HEK293 (cell line): ENCODE results near the gene ZFR2.

Experiments used
- CTCF ChIA-PET: fragments of 350-600 bp; formaldehyde crosslinking; extraction: SDS; loops from one replicate; lab custom pipeline; 2021; ENCODE audit warnings: antibody characterized with exemption; lab: Yijun Ruan, JAX
- POLR2A ChIA-PET: fragments of 300-600 bp; formaldehyde crosslinking; extraction: SDS; loops from one replicate; lab custom pipeline; 2020; ENCODE audit warnings: antibody characterized with exemption, inconsistent platforms; lab: Yijun Ruan, JAX
- H3K27ac ChIP-seq: fragments of 200-500 bp; sonication (Bioruptor generic); 2 replicates; pipeline ENCODE4 v1.5.1; 2014; ENCODE audit warnings: low read depth, low read length, control low read depth, inconsistent platforms; ENCODE audit errors: extremely low read depth
- H3K36me3 ChIP-seq, 2 experiments: fragments of 200-500 bp in 1 of 2; sonication (Bioruptor generic) in 1 of 2; 1 replicate in 1 of 2; 2 replicates in 1 of 2; pipeline ENCODE4 v1.5.1; 2014 to 2017; ENCODE audit warnings: inconsistent platforms in 2 of 2, low read length in 2 of 2; ENCODE audit not compliant: control insufficient read depth in 2 of 2, insufficient read depth in 1 of 2
- H3K4me1 ChIP-seq: fragments of 200-500 bp; sonication (Bioruptor generic); 2 replicates; pipeline ENCODE4 v1.5.1; 2014; ENCODE audit warnings: mild to moderate bottlenecking, low read length, inconsistent platforms; ENCODE audit not compliant: control insufficient read depth, insufficient read depth
- H3K4me3 ChIP-seq: 2 replicates; pipeline ENCODE4 v1.5.1; 2011; ENCODE audit warnings: low read depth, mild to moderate bottlenecking, control low read depth, low read length, moderate library complexity
- H3K9me3 ChIP-seq: fragments of 200-500 bp; sonication (Bioruptor generic); 2 replicates; pipeline ENCODE4 v1.5.1; 2014; ENCODE audit warnings: low read depth, low read length, inconsistent platforms; ENCODE audit not compliant: control insufficient read depth, insufficient read depth
- BCL11B ChIP-seq: fragments of 450-650 bp; formaldehyde crosslinking; IDR thresholded peaks from 2 replicates; pipeline ENCODE4 v1.5.1; 2016; ENCODE audit warnings: low read depth, missing biosample characterization, missing genetic modification characterization
- BCL6B ChIP-seq: fragments of 450-650 bp; formaldehyde crosslinking; IDR thresholded peaks from 2 replicates; pipeline ENCODE4 v1.5.1; 2017; ENCODE audit warnings: missing biosample characterization, missing genetic modification characterization
- HIC1 ChIP-seq: fragments of 450-650 bp; formaldehyde crosslinking; IDR thresholded peaks from 2 replicates; pipeline ENCODE4 v1.5.1; 2016; ENCODE audit warnings: missing biosample characterization, missing genetic modification characterization
- KLF16 ChIP-seq: fragments of 450-650 bp; formaldehyde crosslinking; IDR thresholded peaks from 2 replicates; pipeline ENCODE4 v1.5.1; 2017; ENCODE audit warnings: missing biosample characterization, missing genetic modification characterization
- KLF8 ChIP-seq: fragments of 450-650 bp; formaldehyde crosslinking; IDR thresholded peaks from 2 replicates; pipeline ENCODE4 v1.5.1; 2016; ENCODE audit warnings: missing biosample characterization, missing genetic modification characterization
- SETDB1 ChIP-seq: IDR thresholded peaks from one replicate; pipeline ENCODE4 v1.6.1; 2017; ENCODE audit warnings: mild to moderate bottlenecking, low read length, moderate library complexity, mixed read lengths; ENCODE audit not compliant: insufficient read length
- TCF7L2 ChIP-seq: IDR thresholded peaks from 2 replicates; pipeline ENCODE4 v1.6.1; 2011; ENCODE audit warnings: low read depth, mild to moderate bottlenecking, inconsistent platforms, low read length, moderate library complexity, borderline replicate concordance
- YY1 ChIP-seq: fragments of 450-650 bp; formaldehyde crosslinking; IDR thresholded peaks from 2 replicates; pipeline ENCODE4 v1.5.1; 2018; ENCODE audit warnings: missing biosample characterization, missing genetic modification characterization
- YY2 ChIP-seq: fragments of 450-650 bp; formaldehyde crosslinking; IDR thresholded peaks from 2 replicates; pipeline ENCODE4 v1.5.1; 2016; ENCODE audit warnings: missing biosample characterization, missing genetic modification characterization
- ZBTB48 ChIP-seq: fragments of 450-650 bp; formaldehyde crosslinking; IDR thresholded peaks from 2 replicates; pipeline ENCODE4 v1.5.1; 2016; ENCODE audit warnings: missing biosample characterization, missing genetic modification characterization
- ZNF10 ChIP-seq: fragments of 450-650 bp; formaldehyde crosslinking; IDR thresholded peaks from 2 replicates; pipeline ENCODE4 v1.5.1; 2017; ENCODE audit warnings: missing biosample characterization, missing genetic modification characterization
- ZNF114 ChIP-seq: fragments of 450-650 bp; formaldehyde crosslinking; IDR thresholded peaks from 2 replicates; pipeline ENCODE4 v1.5.0; 2017; ENCODE audit warnings: missing biosample characterization, missing genetic modification characterization
- ZNF146 ChIP-seq: fragments of 450-650 bp; formaldehyde crosslinking; IDR thresholded peaks from 2 replicates; pipeline ENCODE4 v1.5.1; 2016; ENCODE audit warnings: missing biosample characterization, missing genetic modification characterization
- ZNF23 ChIP-seq: fragments of 450-650 bp; formaldehyde crosslinking; IDR thresholded peaks from 2 replicates; pipeline ENCODE4 v1.5.1; 2016; ENCODE audit warnings: missing biosample characterization, missing genetic modification characterization, borderline replicate concordance
- ZNF274 ChIP-seq, 2 experiments: fragments of 200-500 bp in 1 of 2; fragments of 450-650 bp in 1 of 2; sonication (Bioruptor generic) in 1 of 2; formaldehyde crosslinking in 1 of 2; IDR thresholded peaks; 2 replicates each; pipeline versions ENCODE4 v1.5.1 to v1.6.1; 2014 to 2016; ENCODE audit warnings: borderline replicate concordance in 1 of 2, inconsistent platforms in 1 of 2, low read length in 1 of 2, missing biosample characterization in 1 of 2, missing genetic modification characterization in 1 of 2
- ZNF341 ChIP-seq: fragments of 450-650 bp; formaldehyde crosslinking; IDR thresholded peaks from 2 replicates; pipeline ENCODE4; 2016; ENCODE audit warnings: low read depth, missing biosample characterization, missing genetic modification characterization
- ZNF473 ChIP-seq: fragments of 450-650 bp; formaldehyde crosslinking; IDR thresholded peaks from 2 replicates; pipeline ENCODE4 v1.5.1; 2017; ENCODE audit warnings: missing biosample characterization, missing genetic modification characterization
- ZNF488 ChIP-seq: fragments of 450-650 bp; formaldehyde crosslinking; IDR thresholded peaks from 2 replicates; pipeline ENCODE4 v1.5.1; 2016; ENCODE audit warnings: missing biosample characterization, missing genetic modification characterization
- ZNF561 ChIP-seq: fragments of 450-650 bp; IDR thresholded peaks from 2 replicates; pipeline ENCODE4 v1.5.1; 2018; ENCODE audit warnings: missing biosample characterization, missing genetic modification characterization, borderline replicate concordance
- ZNF654 ChIP-seq: fragments of 450-650 bp; formaldehyde crosslinking; IDR thresholded peaks from 2 replicates; pipeline ENCODE4 v1.5.1; 2016; ENCODE audit warnings: low read depth, missing biosample characterization, missing genetic modification characterization
- ZNF660 ChIP-seq: fragments of 450-650 bp; IDR thresholded peaks from 2 replicates; pipeline ENCODE4 v1.5.1; 2018; ENCODE audit warnings: missing biosample characterization, mild to moderate bottlenecking, missing genetic modification characterization
- ZSCAN4 ChIP-seq: fragments of 450-650 bp; formaldehyde crosslinking; IDR thresholded peaks from 2 replicates; pipeline ENCODE4 v1.5.1; 2017; ENCODE audit warnings: missing biosample characterization, missing genetic modification characterization
- TF ChIP-seq, protein P1 (sequence below): fragments of 450-650 bp; formaldehyde crosslinking; IDR thresholded peaks from 2 replicates; pipeline ENCODE4 v1.5.1; 2016; ENCODE audit warnings: missing biosample characterization, missing genetic modification characterization

Gene ZFR2

DNA sequence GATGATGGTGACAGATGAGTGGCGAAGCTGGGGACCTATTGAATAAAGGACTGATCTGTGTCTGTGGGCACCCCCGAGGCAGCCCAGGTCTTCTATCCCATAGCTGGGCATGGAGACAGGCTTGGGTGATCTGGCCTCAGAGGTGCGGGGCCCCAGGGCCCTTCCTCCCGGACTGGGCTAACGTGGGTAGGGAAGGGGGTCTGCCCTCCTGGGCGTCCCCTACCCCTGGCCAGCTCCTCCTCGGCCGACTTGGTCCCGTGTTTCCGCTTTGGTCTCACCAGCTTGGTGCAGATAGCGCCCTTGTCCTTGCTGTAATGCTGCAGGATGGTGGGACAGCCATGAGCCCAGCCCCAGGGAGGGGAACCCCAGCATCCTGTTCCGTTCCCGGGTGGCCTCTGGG is 85.9 kb downstream of the ZFR2 start:
- POLR2A ChIA-PET = no interaction called here
- no peak overlapping the region for H3K27ac ChIP-seq
- TF ChIP-seq ZNF561 = no peak
- TF ChIP-seq ZNF654 (tag by site-specific recombination) = no peak
- TF ChIP-seq BCL11B (tag by site-specific recombination) = no peak
- TF ChIP-seq YY1 (tag by site-specific recombination) = no peak
- TF ChIP-seq ZNF146 = no peak
- TF ChIP-seq ZNF274 (IDR thresholded peaks at IDR 0.05; ENCODE audit: low read length) = no peak
- no peak for TF ChIP-seq ZNF274 (tag by site-specific recombination; IDR thresholded peaks at IDR 0.05; ENCODE audit: borderline replicate concordance)
- TF ChIP-seq, all 188 proteins: peak for 0
- CTCF ChIA-PET = interaction anchor here (0.6 to 0.7 kb wide), 2 partner anchors 425 to 623 kb away, joined by 3 read pairs; no protein-coding TSS in a partner anchor
- Histone ChIP-seq H3K4me3 (no peak overlapping the region), H3K9me3 (no peaks in the 10 kb centered on the region), H3K36me3 (no peaks in the 10 kb centered on the region), H3K4me1 (no peaks in the 10 kb centered on the region)

DNA sequence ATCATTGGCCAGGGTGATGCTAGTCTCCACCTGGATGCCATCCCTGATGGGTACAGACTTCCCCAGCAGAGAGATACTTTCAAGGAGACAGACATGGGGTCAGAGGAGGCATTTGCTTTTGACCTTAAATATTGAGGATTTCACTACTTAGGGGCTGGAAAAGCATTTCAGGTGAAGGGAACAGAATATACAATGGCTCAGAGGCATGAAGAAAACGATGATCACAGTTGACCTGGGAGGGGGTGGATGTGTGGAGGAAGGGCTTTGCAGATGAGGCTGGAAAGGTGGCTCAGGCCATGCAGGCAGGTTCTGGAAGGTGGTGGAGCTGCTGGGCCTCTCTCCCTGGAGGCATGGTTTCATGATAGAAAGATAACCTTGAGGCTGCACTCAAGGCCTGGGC is 86.5 kb downstream of the ZFR2 start:
- no peak overlapping the region for H3K27ac ChIP-seq
- H3K4me1 ChIP-seq = no peaks in the 10 kb centered on the region
- H3K36me3 ChIP-seq = no peaks in the 10 kb centered on the region
- peak; percentile 17; the same call in 1 of the 2 replicates for TF ChIP-seq KLF8 (tag by site-specific recombination)
- no peak for TF ChIP-seq HIC1 (tag by site-specific recombination)
- no peak for TF ChIP-seq KLF16
- no peak for TF ChIP-seq ZNF473 (tag by site-specific recombination)
- no peak for TF ChIP-seq ZNF114 (tag by site-specific recombination)
- TF ChIP-seq BCL6B (tag by site-specific recombination) = no peak
- TF ChIP-seq ZBTB48 (tag by site-specific recombination) = no peak
- TF ChIP-seq, protein P1, sequence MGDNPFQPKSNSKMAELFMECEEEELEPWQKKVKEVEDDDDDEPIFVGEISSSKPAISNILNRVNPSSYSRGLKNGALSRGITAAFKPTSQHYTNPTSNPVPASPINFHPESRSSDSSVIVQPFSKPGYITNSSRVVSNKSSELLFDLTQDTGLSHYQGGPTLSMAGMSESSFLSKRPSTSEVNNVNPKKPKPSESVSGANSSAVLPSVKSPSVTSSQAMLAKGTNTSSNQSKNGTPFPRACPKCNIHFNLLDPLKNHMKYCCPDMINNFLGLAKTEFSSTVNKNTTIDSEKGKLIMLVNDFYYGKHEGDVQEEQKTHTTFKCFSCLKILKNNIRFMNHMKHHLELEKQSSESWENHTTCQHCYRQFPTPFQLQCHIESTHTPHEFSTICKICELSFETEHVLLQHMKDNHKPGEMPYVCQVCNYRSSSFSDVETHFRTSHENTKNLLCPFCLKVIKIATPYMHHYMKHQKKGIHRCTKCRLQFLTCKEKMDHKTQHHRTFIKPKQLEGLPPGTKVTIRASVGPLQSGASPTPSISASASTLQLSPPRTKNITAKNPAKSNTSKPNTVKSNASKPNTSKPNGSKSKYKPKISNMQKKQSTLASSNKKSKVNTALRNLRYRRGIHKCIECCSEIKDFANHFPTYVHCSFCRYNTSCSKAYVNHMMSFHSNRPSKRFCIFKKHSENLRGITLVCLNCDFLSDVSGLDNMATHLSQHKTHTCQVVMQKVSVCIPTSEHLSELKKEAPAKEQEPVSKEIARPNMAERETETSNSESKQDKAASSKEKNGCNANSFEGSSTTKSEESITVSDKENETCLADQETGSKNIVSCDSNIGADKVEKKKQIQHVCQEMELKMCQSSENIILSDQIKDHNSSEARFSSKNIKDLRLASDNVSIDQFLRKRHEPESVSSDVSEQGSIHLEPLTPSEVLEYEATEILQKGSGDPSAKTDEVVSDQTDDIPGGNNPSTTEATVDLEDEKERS (tag by site-specific recombination) = 0 out of 2 replicates have a peak, but pooled peaks have one; percentile 17
- TF ChIP-seq, all 188 proteins: peak for 2
- no peak overlapping the region for H3K4me3 ChIP-seq
- ChIA-PET CTCF (interaction anchor here (0.7 kb wide), 1 partner anchor 622 kb away, joined by 3 read pairs; no protein-coding TSS in a partner anchor), POLR2A (no interaction called here)
- no peaks in the 10 kb centered on the region for H3K9me3 ChIP-seq

GRCh38 chr19:3781603-3782002 is 87.2 kb downstream of the ZFR2 start:
- Histone ChIP-seq H3K36me3 (no peaks in the 10 kb centered on the region), H3K4me1 (no peaks in the 10 kb centered on the region), H3K27ac (no peak overlapping the region), H3K4me3 (no peak overlapping the region), H3K9me3 (no peaks in the 10 kb centered on the region)
- POLR2A ChIA-PET = no interaction called here
- CTCF ChIA-PET = no interaction called here
- no peak for TF ChIP-seq ZNF660 (tag by site-specific recombination)
- TF ChIP-seq ZNF10 = no peak
- TF ChIP-seq ZNF488 (tag by site-specific recombination) = no peak
- no peak for TF ChIP-seq KLF8 (tag by site-specific recombination)
- no peak for TF ChIP-seq ZNF23 (tag by site-specific recombination)
- no peak for TF ChIP-seq TCF7L2
- TF ChIP-seq ZNF654 (tag by site-specific recombination) = no peak
- TF ChIP-seq SETDB1 = peak; percentile 19
- no peak for TF ChIP-seq ZNF341 (tag by site-specific recombination)
- no peak for TF ChIP-seq ZSCAN4 (tag by site-specific recombination)
- no peak for TF ChIP-seq YY2 (tag by site-specific recombination)
